Measurements from ENCODE around the gene MAGI1. TPM values are rescaled to one million over a fixed set of nuclear protein-coding genes. Genes with fewer than 3 reads are reported as not detected.
"Not testable (repeated sequence)": the region's sequence is repeated elsewhere in the genome, so short reads cannot be mapped to it uniquely, and the experiment has no call there.

MAGI1 gene
- total RNA-seq, 1 donor from 2014 or later: 69.4 TPM

GRCh38 chr3:65524584-65524983 lies 514.1 kb downstream of the MAGI1 start:
- no peak for DNase-seq (ENCODE audit: low spot score)
- intact Hi-C loops (cut with DNase I): no loop called here

- DNase-seq (ENCODE audit: low spot score): no peak
Measured at GRCh38 chr3:65523878-65524277, 514.8 kb downstream of the MAGI1 start.

GRCh38 chr3:65521032-65521431 lies 517.7 kb downstream of the MAGI1 start:
- intact Hi-C loops (cut with DNase I): no loop called here
- no peak for DNase-seq (ENCODE audit: low spot score)

More at GRCh38 chr3:65523878-65524277, 514.8 kb downstream of the MAGI1 start:
- intact Hi-C loops (cut with DNase I): no loop called here

GRCh38 chr3:65516998-65517397 lies 521.7 kb downstream of the MAGI1 start:
- intact Hi-C loops (cut with DNase I): no loop called here
- DNase-seq (ENCODE audit: low spot score): no peak

DNA sequence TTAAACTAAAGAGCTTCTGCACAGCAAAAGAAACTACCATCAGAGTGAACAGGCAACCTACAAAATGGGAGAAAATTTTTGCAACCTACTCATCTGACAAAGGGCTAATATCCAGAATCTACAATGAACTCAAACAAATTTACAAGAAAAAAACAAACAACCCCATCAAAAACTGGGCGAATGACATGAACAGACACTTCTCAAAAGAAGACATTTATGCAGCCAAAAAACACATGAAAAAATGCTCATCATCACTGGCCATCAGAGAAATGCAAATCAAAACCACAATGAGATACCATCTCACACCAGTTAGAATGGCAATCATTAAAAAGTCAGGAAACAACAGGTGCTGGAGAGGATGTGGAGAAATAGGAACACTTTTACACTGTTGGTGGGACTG lies 524.4 kb downstream of the MAGI1 start:
- intact Hi-C loops (cut with DNase I); DNase-seq (ENCODE audit: low spot score): not testable (repeated sequence)

DNA sequence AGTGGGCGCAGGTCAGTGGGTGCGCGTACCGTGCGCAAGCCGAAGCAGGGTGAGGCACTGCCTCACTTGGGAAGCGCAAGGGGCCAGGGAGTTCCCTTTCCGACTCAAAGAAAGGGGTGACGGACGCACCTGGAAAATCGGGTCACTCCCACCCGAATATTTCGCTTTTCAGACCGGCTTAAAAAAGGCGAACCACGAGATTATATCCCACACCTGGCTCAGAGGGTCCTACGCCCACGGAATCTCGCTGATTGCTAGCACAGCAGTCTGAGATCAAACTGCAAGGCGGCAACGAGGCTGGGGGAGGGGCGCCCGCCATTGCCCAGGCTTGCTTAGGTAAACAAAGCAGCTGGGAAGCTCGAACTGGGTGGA lies 529.3 kb downstream of the MAGI1 start:
- DNase-seq (ENCODE audit: low spot score); intact Hi-C loops (cut with DNase I): not testable (repeated sequence)

- intact Hi-C loops (cut with DNase I): no loop called here
Measured at GRCh38 chr3:65508750-65509422, 529.8 kb downstream of the MAGI1 start.

DNA sequence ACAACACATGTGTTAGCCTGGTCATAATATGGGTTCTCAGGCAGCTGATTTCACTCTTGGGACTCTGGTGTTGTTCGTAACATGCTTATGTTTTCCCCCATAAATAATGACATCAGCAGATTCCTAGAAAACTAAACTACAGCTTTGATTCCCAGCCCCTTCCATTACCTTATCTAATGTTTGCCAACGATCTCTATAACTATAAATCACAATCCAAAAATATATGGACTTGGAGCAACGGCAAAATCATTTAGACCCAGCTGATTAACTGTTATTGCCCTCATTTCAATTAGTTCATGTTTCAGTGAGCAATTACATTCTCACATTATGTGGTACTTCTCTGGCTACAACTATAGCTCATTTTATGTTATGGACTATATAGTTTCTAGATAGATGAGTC lies 531.3 kb downstream of the MAGI1 start:
- no peak for DNase-seq (ENCODE audit: low spot score)
- intact Hi-C loops (cut with DNase I): no loop called here

More at GRCh38 chr3:65508750-65509422, 529.8 kb downstream of the MAGI1 start:
- no peak for DNase-seq (ENCODE audit: low spot score)

- intact Hi-C loops (cut with DNase I): no loop called here
- no peak for DNase-seq (ENCODE audit: low spot score)
Measured at GRCh38 chr3:65503776-65504175, 534.9 kb downstream of the MAGI1 start.

- intact Hi-C loops (cut with DNase I): no loop called here
- DNase-seq (ENCODE audit: low spot score): no peak
Measured at GRCh38 chr3:65502526-65502925, 536.2 kb downstream of the MAGI1 start.

GRCh38 chr3:65500398-65501306 lies 538.1 kb downstream of the MAGI1 start:
- intact Hi-C loops (cut with DNase I): no loop called here
- no peak for DNase-seq (ENCODE audit: low spot score)

DNA sequence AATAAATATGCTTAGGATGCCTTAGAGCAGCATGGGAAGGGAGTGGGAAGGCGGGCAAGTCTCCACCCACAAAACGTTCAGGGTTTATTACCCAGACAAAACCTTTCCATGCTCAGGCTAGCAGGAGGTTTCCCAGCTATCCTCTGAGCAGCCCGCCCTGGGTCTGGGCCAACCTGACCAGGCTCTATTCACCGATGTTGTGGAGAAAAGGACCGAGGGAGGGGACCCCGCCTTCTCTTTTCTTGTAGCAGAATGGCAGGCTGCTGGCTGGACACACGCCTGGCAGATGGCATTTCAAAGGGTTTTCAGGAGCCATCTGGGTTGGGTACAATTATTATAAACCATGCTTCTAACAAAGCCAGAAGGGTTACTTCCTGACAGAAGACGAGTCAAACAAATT lies 540.9 kb downstream of the MAGI1 start:
- DNase-seq (ENCODE audit: low spot score): no peak
- intact Hi-C loops (cut with DNase I): loop anchor here (5.0 kb wide), 1 partner anchor 56 kb away; no protein-coding TSS in a partner anchor

DNA sequence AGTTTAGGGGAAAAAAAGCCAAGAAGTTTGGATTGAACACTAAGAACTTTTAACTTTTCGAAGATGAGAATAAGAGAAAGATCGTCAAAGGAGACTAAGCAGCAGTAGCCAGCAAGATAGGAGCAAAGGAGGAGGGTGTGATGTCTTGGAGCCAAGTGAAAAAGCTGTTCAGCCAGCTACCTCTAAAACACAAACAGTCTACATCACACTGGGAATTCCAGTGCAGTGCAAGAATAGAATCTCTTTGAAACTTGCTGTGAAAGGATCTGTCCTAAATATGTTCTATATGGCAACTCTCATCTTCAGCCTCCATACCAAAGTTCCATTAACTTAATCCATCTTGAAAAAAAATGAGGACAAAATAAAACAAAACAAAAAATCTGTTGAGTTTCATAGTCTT lies 541.5 kb downstream of the MAGI1 start:
- intact Hi-C loops (cut with DNase I): loop anchor here (5.0 kb wide), 1 partner anchor 55 kb away; no protein-coding TSS in a partner anchor
- no peak for DNase-seq (ENCODE audit: low spot score)

GRCh38 chr3:65493938-65494337 lies 544.8 kb downstream of the MAGI1 start:
- intact Hi-C loops (cut with DNase I): no loop called here
- no peak for DNase-seq (ENCODE audit: low spot score)

DNA sequence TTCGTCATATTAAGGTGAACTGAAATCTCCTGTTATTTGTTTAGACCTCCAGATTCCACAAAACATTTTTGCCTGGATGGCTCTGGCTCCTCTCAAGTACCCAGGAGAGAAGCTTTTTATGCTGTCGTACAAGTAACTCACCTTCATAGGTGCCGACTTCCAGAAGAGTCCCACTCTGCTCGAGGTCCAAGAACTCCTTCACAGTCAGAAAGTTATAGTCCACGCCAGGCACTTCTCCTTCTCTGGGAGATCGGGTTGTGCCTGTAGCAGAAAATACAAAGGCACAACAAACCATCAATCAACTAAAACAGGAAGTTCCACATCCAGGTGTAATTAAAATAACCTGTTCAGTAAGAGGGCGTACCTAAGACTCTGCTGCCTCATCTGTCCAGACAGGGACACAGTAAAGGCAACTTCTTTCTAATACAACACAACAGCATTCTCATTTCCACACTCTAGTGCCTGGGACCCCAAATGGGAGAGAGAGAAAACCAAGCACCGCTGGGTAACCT lies 545.3 kb downstream of the MAGI1 start:
- intact Hi-C loops (cut with DNase I): no loop called here
- DNase-seq (ENCODE audit: low spot score): no peak

DNA sequence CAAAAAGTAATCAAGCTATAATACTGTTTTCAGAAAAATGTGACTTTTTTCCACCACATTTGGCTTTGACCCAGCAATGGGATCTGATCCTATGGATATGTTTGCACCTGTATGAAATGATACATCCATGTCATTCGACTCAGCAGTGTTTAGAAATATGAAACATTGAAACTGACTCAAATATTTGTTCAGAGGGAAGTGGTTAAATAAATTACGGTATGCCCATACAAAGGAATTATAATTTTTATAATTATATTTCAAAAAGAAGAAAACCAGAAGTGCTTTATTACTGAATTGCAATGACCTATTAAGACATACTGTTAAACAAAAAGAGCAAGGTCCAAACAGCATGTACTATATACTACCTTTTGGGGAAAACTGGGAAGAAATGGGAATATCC lies 546.5 kb downstream of the MAGI1 start:
- DNase-seq (ENCODE audit: low spot score): no peak
- intact Hi-C loops (cut with DNase I): no loop called here

- intact Hi-C loops (cut with DNase I): no loop called here
- DNase-seq (ENCODE audit: low spot score): no peak
Measured at GRCh38 chr3:65490114-65490513, 548.6 kb downstream of the MAGI1 start.

- no peak for DNase-seq (ENCODE audit: low spot score)
- intact Hi-C loops (cut with DNase I): no loop called here
Measured at GRCh38 chr3:65489253-65489652, 549.5 kb downstream of the MAGI1 start.

GRCh38 chr3:65485826-65486469 lies 552.8 kb downstream of the MAGI1 start:
- intact Hi-C loops (cut with DNase I): no loop called here
- DNase-seq (ENCODE audit: low spot score): no peak

- intact Hi-C loops (cut with DNase I): loop anchor here (5.0 kb wide), 1 partner anchor 62 kb away; no protein-coding TSS in a partner anchor
- no peak for DNase-seq (ENCODE audit: low spot score)
Measured at GRCh38 chr3:65484964-65485363, 553.8 kb downstream of the MAGI1 start.
